ENCODE data around the gene QSOX1.

GRCh38 chr1:180123463-180123936, 31.2 kb upstream of the QSOX1 start:
- TF ChIP-seq GATA2 (IDR thresholded peaks at IDR 0.05; ENCODE audit: low read depth, low read length) (no peak), GATA3 (IDR thresholded peaks at IDR 0.05; ENCODE audit: low read depth, low read length) (no peak)

Measured in SH-SY5Y (cell line).